ENCODE results near the gene DMWD. TPM values are rescaled to one million over a fixed set of nuclear protein-coding genes. Genes with fewer than 3 reads are reported as not detected.

The DMWD gene
- total RNA-seq: 44.7 and 45.6 TPM in 2 replicates

DNA sequence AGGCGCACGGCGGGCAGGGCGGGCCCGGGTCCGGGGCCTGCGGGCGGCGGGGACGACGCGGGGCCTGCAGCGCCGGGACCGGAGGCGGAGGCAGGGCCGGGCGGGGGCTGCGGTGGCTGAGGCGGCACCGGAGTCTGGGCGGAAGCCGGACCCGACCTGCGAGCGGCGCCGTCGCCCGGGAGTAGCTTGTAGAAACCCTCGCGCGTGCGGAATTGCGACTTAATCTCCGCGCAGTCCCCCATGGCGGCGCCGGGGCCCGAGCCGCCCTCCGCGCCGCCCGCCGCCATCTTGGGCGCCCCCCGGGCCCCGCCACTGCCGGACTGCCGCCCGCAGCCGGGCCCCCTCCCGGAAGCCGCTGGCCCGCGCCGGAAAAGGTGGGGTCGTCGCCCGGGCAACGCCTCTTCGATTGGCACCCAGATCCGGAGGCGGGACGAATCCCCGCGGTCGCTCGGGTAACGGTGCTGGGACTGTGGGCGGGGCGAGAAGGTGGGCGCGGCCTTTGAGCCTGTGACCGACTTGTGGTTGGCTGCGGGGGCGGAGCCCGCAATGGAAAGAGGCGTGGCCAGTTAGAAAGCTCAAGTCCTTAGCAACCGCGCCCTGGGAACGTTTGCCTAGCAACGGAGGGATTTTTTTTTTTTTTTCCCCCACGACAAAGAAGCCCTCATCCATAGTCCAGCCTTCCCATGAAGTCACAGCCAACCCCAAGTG, at the start of gene DMWD:
TSS of gene DMWD (minus strand) at position 376 of the 708 bp plus-strand sequence. CDS start at position 287, 89 bp downstream.
- peaks cover 41% of the 10 kb centered on the region for H3K27me3 Mint-ChIP-seq (ENCODE audit: low read depth)
- peak; percentile 99 for DNase-seq (ENCODE audit: low spot score)
- no peaks in the 10 kb centered on the region for H3K9me3 Mint-ChIP-seq
- H3K4me1 Mint-ChIP-seq (ENCODE audit: low read depth): peaks cover 27% of the 10 kb centered on the region
- intact Hi-C loops (cut with micrococcal nuclease): loop anchor here (1.0 to 2.0 kb wide), 2 partner anchors 13 to 24 kb away; partner anchors contain the start of gene SIX5
- H3K27ac Mint-ChIP-seq: peak within 1 kb of the TSS; percentile 72
- peaks cover 40% of the 10 kb centered on the region for H3K36me3 Mint-ChIP-seq (ENCODE audit: low read depth)
- peak within 1 kb of the TSS; percentile 87 for H3K4me3 Mint-ChIP-seq (ENCODE audit: low read depth)

DNA sequence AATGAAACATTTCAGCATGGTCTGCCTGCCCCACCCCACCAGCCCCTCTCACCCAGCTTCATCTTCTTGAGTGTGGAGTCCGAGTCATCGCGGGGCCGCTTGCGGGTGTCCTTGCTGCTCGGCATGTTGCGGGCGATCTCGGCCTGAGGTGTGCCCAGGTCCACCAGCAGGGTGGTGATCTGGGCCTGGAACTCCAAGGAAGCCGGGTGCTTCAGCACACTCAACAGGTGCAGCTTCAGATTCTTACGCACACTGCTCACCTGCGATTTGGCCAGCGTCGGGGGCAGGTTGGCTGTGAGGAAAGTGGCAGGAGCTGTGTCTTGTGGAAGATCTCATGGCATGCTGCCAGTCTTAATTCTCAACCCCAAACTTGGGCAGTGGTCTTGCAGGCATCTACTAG, 49.6 kb upstream of the DMWD start:
- intact Hi-C loops (cut with micrococcal nuclease): no loop called here
- no peak overlapping the region for H3K27ac Mint-ChIP-seq
- H3K9me3 Mint-ChIP-seq: no peaks in the 10 kb centered on the region
- no peak overlapping the region for H3K4me3 Mint-ChIP-seq (ENCODE audit: low read depth)
- peaks cover 83% of the 10 kb centered on the region for H3K36me3 Mint-ChIP-seq (ENCODE audit: low read depth)
- H3K27me3 Mint-ChIP-seq (ENCODE audit: low read depth): no peaks in the 10 kb centered on the region
- no peaks in the 10 kb centered on the region for H3K4me1 Mint-ChIP-seq (ENCODE audit: low read depth)
- DNase-seq (ENCODE audit: low spot score): no peak

DNA sequence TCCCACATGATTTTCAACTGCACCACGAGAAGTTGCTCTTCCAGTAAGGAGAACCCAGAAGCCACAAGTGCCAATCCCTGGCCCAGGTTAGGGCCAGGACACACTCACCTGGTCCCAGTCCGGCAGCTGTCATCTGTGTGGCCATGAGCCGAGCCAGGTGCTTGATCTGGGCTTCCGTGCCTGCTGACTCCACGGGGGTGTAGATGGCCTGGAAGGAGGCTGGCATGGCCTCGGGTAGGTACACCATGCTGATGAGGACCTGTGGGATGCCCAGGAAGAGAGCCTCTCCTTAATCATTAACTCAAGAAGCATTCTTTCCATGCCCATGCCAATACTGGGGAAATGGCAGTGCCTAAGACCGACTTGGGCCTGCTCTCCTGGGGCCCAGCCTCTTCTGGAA, 42.3 kb upstream of the DMWD start:
- no peaks in the 10 kb centered on the region for H3K4me1 Mint-ChIP-seq (ENCODE audit: low read depth)
- H3K27ac Mint-ChIP-seq: no peak overlapping the region

DNA sequence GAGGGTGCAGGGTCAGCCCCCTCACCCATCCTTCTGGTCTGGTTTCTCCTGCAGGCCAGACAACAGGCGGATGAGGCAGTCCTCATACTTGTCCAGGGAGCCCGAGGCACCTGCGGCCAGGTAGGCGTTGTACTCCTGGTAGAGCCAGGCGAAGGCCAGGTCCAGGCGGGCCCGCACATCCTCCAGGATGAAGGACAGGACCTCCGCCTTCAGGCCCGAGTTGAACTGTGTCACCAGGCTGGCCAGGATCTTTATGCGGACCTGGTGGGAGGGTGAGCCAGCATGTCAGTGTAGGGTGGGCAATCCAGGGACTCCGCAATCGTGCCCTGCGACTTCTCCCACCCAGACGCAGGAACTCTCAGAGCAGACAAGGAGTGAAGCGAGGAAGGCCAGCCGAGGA, 36.3 kb upstream of the DMWD start:
- H3K4me1 Mint-ChIP-seq (ENCODE audit: low read depth): peaks cover 2% of the 10 kb centered on the region
- H3K36me3 Mint-ChIP-seq (ENCODE audit: low read depth): peaks cover 77% of the 10 kb centered on the region
- H3K27ac Mint-ChIP-seq: no peak overlapping the region
- H3K4me3 Mint-ChIP-seq (ENCODE audit: low read depth): no peak overlapping the region
- no peaks in the 10 kb centered on the region for H3K27me3 Mint-ChIP-seq (ENCODE audit: low read depth)
- no peaks in the 10 kb centered on the region for H3K9me3 Mint-ChIP-seq
- no peak for DNase-seq (ENCODE audit: low spot score)
- intact Hi-C loops (cut with micrococcal nuclease): no loop called here

More for the DNA sequence above, 42.3 kb upstream of the DMWD start:
- no peak overlapping the region for H3K4me3 Mint-ChIP-seq (ENCODE audit: low read depth)
- peaks cover 77% of the 10 kb centered on the region for H3K36me3 Mint-ChIP-seq (ENCODE audit: low read depth)
- H3K27me3 Mint-ChIP-seq (ENCODE audit: low read depth): no peaks in the 10 kb centered on the region
- H3K9me3 Mint-ChIP-seq: no peaks in the 10 kb centered on the region
- DNase-seq (ENCODE audit: low spot score): no peak
- intact Hi-C loops (cut with micrococcal nuclease): no loop called here

DNA sequence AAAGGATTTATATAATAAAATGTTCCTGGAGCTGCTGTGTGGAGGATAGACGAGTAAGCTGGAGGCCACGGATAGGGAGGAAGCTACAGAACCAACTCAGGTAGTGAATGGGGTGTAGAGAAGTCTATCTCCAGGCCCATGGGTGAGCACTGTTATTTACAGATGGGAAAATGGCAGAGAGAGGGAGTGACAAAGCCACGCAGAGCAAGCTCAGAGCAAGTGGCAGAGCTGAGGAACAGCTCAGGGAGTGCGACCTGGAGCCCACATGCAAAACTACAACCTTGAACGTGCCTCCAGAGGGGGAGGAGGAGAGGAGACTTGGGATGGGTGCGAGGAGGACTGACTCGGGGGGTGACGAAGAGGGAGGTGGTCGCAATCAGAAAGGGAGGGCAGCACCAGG, 35.9 kb upstream of the DMWD start:
- H3K27me3 Mint-ChIP-seq (ENCODE audit: low read depth): no peaks in the 10 kb centered on the region
- no peak for DNase-seq (ENCODE audit: low spot score)
- H3K4me1 Mint-ChIP-seq (ENCODE audit: low read depth): peaks cover 2% of the 10 kb centered on the region
- no peaks in the 10 kb centered on the region for H3K9me3 Mint-ChIP-seq
- H3K4me3 Mint-ChIP-seq (ENCODE audit: low read depth): no peak overlapping the region
- intact Hi-C loops (cut with micrococcal nuclease): no loop called here
- peaks cover 75% of the 10 kb centered on the region for H3K36me3 Mint-ChIP-seq (ENCODE audit: low read depth)
- no peak overlapping the region for H3K27ac Mint-ChIP-seq

- Mint-ChIP-seq H3K9me3 (no peaks in the 10 kb centered on the region), H3K36me3 (ENCODE audit: low read depth) (peaks cover 74% of the 10 kb centered on the region), H3K4me1 (ENCODE audit: low read depth) (peaks cover 2% of the 10 kb centered on the region), H3K27me3 (ENCODE audit: low read depth) (no peaks in the 10 kb centered on the region), H3K27ac (no peak overlapping the region), H3K4me3 (ENCODE audit: low read depth) (no peak overlapping the region)
- DNase-seq (ENCODE audit: low spot score): no peak
- intact Hi-C loops (cut with micrococcal nuclease): no loop called here
These were observed 34.9 kb upstream of the DMWD start for GRCh38 chr19:45827459-45828093.

DNA sequence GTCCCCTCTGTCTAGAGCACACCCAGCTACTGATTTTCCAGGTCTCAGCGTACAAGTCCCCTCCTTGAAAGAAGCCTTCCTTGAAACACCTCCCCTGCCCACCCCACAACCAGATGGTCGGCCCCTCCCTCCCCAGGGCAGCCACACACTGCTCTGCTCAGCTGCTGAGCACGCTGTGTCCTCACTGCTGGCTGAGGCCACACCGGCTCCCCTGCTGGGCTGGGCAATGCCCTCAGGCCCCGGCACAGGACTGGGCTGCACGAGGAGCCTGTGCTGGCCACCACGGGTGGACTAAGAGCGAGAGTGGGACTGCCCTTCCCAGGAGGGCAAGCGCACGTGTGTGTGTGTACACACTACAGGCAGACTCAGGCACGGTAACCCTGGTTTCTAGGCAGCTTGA, 34.3 kb upstream of the DMWD start:
- H3K4me3 Mint-ChIP-seq (ENCODE audit: low read depth): no peak overlapping the region
- peaks cover 67% of the 10 kb centered on the region for H3K36me3 Mint-ChIP-seq (ENCODE audit: low read depth)
- H3K27ac Mint-ChIP-seq: no peak overlapping the region
- intact Hi-C loops (cut with micrococcal nuclease): no loop called here
- no peaks in the 10 kb centered on the region for H3K9me3 Mint-ChIP-seq
- H3K4me1 Mint-ChIP-seq (ENCODE audit: low read depth): peaks cover 2% of the 10 kb centered on the region
- no peaks in the 10 kb centered on the region for H3K27me3 Mint-ChIP-seq (ENCODE audit: low read depth)
- DNase-seq (ENCODE audit: low spot score): no peak

DNA sequence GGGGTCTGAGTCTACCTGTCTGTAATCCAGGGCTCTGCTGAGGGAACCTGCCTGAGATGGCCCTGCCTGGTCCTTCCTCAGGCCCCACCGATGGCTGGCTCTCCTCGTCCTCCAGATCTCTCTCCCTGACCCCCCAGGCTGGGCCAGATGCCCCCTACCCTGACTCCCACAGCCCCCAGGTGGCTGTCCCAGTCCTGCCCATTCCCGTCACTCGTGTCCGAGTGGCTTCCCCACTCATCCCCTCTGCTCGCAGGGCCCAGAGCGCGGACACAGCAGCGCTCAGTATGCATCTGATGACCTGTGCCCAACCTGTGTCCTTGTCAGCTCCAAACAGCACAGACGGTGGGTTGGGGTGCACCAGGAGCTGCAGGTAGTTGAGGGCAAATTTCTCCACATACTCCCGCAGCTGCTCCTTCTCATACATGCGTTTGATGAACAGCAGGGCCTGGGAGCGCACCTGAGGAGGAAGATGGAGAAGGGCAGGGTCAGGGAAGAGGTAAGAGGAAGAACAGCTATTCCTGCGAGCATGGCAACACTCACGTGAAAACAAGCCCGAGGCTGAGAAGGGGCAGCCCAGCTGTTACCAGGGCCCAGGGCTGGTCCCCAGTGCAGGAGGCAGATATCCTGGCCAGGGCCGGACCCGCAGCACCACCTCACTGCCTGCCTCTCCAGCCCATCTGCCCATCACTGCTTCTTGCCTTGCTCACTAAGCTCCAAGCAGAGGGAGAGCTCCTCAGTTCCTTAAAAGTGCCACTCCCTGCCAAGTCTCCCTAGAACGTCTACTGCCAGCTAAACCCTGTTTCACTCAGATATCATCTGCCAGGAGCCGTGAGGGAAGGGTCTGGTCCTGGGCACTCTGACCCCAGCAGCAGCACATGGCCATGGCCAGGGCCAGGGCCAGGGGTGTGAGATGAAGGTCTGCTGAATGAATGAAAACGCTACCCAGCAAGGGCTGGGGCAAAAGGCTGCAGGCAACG, 33.6 kb upstream of the DMWD start:
- no peak overlapping the region for H3K27ac Mint-ChIP-seq
- no peak for DNase-seq (ENCODE audit: low spot score)
- no peaks in the 10 kb centered on the region for H3K27me3 Mint-ChIP-seq (ENCODE audit: low read depth)
- no peak overlapping the region for H3K4me3 Mint-ChIP-seq (ENCODE audit: low read depth)
- peaks cover 66% of the 10 kb centered on the region for H3K36me3 Mint-ChIP-seq (ENCODE audit: low read depth)
- intact Hi-C loops (cut with micrococcal nuclease): no loop called here
- H3K9me3 Mint-ChIP-seq: no peaks in the 10 kb centered on the region
- H3K4me1 Mint-ChIP-seq (ENCODE audit: low read depth): peaks cover 2% of the 10 kb centered on the region

DNA sequence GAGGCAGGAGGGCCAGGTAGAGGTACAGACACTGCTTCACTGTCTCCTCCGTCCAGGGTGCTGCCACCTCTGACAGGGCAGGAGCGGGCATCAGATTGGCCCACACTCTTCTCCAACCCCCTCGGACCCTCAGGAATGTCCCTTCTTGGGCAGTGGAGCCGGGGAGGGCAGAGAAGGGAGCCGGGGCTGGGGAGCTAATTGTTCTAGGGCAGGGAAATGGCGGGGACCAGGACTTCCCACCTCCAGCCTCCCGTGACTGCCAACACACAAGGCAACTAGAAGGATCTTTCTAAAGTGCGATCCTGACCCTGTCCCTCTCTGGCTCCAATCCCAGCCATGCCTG, 32.6 kb upstream of the DMWD start:
- Mint-ChIP-seq H3K36me3 (ENCODE audit: low read depth) (peaks cover 60% of the 10 kb centered on the region), H3K9me3 (no peaks in the 10 kb centered on the region), H3K4me3 (ENCODE audit: low read depth) (no peak overlapping the region), H3K27me3 (ENCODE audit: low read depth) (no peaks in the 10 kb centered on the region), H3K27ac (no peak overlapping the region), H3K4me1 (ENCODE audit: low read depth) (peaks cover 2% of the 10 kb centered on the region)
- intact Hi-C loops (cut with micrococcal nuclease): no loop called here
- no peak for DNase-seq (ENCODE audit: low spot score)

- intact Hi-C loops (cut with micrococcal nuclease): no loop called here
These were observed 32.1 kb upstream of the DMWD start for GRCh38 chr19:45824531-45825262.

GRCh38 chr19:45824041-45824471, 31.4 kb upstream of the DMWD start:
- Mint-ChIP-seq H3K27me3 (ENCODE audit: low read depth) (no peaks in the 10 kb centered on the region), H3K4me1 (ENCODE audit: low read depth) (peaks cover 2% of the 10 kb centered on the region), H3K36me3 (ENCODE audit: low read depth) (peaks cover 51% of the 10 kb centered on the region), H3K9me3 (no peaks in the 10 kb centered on the region), H3K4me3 (ENCODE audit: low read depth) (no peak overlapping the region), H3K27ac (no peak overlapping the region)
- no peak for DNase-seq (ENCODE audit: low spot score)
- intact Hi-C loops (cut with micrococcal nuclease): no loop called here

More at GRCh38 chr19:45824531-45825262, 32.1 kb upstream of the DMWD start:
- DNase-seq (ENCODE audit: low spot score): no peak
- Mint-ChIP-seq H3K9me3 (no peaks in the 10 kb centered on the region), H3K27me3 (ENCODE audit: low read depth) (no peaks in the 10 kb centered on the region), H3K36me3 (ENCODE audit: low read depth) (peaks cover 57% of the 10 kb centered on the region), H3K27ac (no peak overlapping the region), H3K4me3 (ENCODE audit: low read depth) (no peak overlapping the region), H3K4me1 (ENCODE audit: low read depth) (peaks cover 2% of the 10 kb centered on the region)

DNA sequence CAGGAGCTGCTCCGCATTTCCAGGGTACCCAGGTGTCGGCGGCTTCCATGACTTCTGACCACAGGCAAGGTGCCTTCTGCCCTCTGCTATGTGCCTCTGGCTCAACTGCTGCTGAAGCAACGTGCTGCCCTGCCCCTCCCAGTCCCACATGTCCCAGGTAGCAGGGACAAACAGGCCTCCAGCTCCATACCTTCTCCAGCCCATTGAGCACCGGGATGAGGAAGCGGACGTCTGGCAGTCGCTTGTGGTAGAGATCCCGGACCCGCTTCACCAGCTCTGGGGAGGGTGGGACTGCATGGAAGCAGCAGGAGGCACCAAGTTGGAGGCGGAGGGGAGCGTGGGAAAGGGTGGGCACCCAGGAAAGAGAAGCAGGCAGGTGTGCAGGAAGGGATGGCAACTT, 30.5 kb upstream of the DMWD start:
- Mint-ChIP-seq H3K36me3 (ENCODE audit: low read depth) (peaks cover 46% of the 10 kb centered on the region), H3K4me1 (ENCODE audit: low read depth) (peaks cover 2% of the 10 kb centered on the region)

More for the DNA sequence above, 30.5 kb upstream of the DMWD start:
- no peak for DNase-seq (ENCODE audit: low spot score)
- Mint-ChIP-seq H3K27me3 (ENCODE audit: low read depth) (no peaks in the 10 kb centered on the region), H3K4me3 (ENCODE audit: low read depth) (no peak overlapping the region), H3K9me3 (no peaks in the 10 kb centered on the region), H3K27ac (no peak overlapping the region)
- intact Hi-C loops (cut with micrococcal nuclease): no loop called here
